Large intestine (tissue), 3 donors: ENCODE results near the gene SKP1. TPM values are rescaled to one million over a fixed set of nuclear protein-coding genes. Genes with fewer than 3 reads are reported as not detected.

Experiments
- DNase-seq, 2 donors: peaks; one replicate each; pipeline versions ENCODE4 v3.0.0 to v3.0.0-alpha.2; 2013
- H3K27ac ChIP-seq: one replicate; pipeline ENCODE4 v1.5.1; 2013; ENCODE audit warnings: low read length
- H3K27me3 ChIP-seq: 2 replicates; pipeline ENCODE4 v1.6.1; 2013; ENCODE audit warnings: low read length; ENCODE audit not compliant: control insufficient read depth, insufficient read depth
- H3K36me3 ChIP-seq: 2 replicates; pipeline ENCODE4 v1.6.1; 2013; ENCODE audit warnings: low read length; ENCODE audit not compliant: control insufficient read depth, insufficient read depth
- H3K4me1 ChIP-seq: one replicate; pipeline ENCODE4 v1.6.1; 2013; ENCODE audit warnings: low read length; ENCODE audit not compliant: control insufficient read depth, insufficient read depth
- H3K4me3 ChIP-seq: one replicate; pipeline ENCODE4 v1.5.1; 2013; ENCODE audit warnings: low read length
- H3K9me3 ChIP-seq: one replicate; pipeline ENCODE4 v1.6.1; 2013; ENCODE audit warnings: mild to moderate bottlenecking, low read depth, low read length, moderate library complexity; ENCODE audit not compliant: control insufficient read depth
- WGBS: methylation state at CpG from one replicate; pipeline ENCODE4 v1.1.5; 2013; ENCODE audit warnings: low lambda C conversion rate; ENCODE audit not compliant: insufficient coverage; 5-methylcytosine and 5-hydroxymethylcytosine counted together
- polyA plus RNA-seq: library from polyadenylated mRNA; unstranded; fragments of 120-200 nt; gene quantifications from one replicate; pipeline ENCODE4 v1.2.1, GENCODE V29; 2013

SKP1 gene
- polyA plus RNA-seq, 1 donor = 490 TPM

DNA sequence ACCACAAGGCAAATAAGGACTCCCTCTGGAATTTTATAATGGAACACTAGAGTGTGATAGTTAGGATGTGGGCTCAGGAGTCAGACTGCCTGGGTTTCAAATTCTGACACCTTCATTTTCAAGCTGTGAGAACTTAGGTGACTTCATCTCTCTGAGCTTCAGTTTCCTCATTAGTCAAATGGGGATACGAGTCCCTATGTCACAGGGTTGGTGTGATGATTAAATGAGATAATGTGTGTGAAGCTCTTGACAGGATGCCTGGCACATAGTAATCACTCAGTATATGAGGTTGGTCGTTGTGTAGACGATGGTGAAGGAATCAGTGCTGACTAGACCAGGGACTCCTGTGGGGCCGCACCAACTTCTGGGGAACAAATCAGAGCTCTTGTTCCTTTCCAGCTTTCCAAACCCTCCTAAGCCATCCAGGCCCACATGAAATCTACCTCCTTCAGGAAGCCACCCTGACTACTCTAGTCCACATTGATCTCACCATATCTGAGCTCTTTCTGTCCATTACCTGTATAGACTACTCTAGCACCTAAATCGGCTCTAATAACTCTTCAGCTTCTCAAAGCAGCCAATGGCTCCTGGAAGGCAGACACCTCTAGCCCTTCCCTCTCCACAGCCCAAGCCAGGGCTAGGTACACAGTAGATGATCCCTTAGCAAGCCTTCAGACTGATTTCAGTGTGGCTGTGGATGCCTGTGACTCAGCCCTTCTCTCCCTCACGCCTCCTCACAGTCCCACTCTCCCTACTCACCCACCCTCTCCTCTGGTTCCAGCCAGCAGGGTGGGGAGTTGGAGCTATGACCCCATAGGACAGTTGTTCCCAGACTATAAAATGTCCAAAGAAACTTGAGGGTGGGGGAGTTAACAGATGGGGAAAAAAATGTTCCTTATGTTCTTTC, 64.8 kb downstream of the SKP1 start:
- Histone ChIP-seq H3K36me3 (no peaks in the 10 kb centered on the region), H3K4me1 (peaks cover 9% of the 10 kb centered on the region), H3K9me3 (no peaks in the 10 kb centered on the region), H3K4me3 (no peak overlapping the region), H3K27ac (no peak overlapping the region), H3K27me3 (peaks cover 36% of the 10 kb centered on the region)
- WGBS = no CpG with 5 or more reads among the region's 6 CpGs
- DNase-seq = no peak

DNA sequence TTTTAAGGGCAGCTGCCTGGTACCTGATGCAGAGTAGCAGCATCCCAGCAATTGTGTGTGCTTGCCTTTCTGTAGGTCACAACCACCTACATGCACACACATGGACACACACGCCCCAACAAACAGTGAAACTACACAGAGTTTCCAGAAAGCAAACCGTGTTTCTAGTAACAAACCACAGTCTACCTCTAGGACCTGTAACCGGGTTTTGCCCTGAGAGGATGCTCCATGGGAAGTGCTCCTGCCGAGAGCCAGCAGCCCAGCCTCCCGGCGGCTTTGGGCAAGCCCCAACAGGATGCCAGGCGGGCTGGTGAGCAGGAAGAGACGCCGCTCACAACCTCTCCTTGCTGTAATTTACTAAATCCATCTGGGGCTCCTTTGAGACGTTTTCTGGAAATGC, 66.4 kb downstream of the SKP1 start:
- H3K36me3 ChIP-seq = no peaks in the 10 kb centered on the region
- no peak overlapping the region for H3K4me3 ChIP-seq
- no peak for DNase-seq
- peaks cover 34% of the 10 kb centered on the region for H3K27me3 ChIP-seq
- WGBS = no CpG with 5 or more reads among the region's 10 CpGs
- H3K9me3 ChIP-seq = no peaks in the 10 kb centered on the region
- no peak overlapping the region for H3K27ac ChIP-seq
- peaks cover 9% of the 10 kb centered on the region for H3K4me1 ChIP-seq

- peaks cover 12% of the 10 kb centered on the region for H3K4me1 ChIP-seq
- no CpG with 5 or more reads among the region's 3 CpGs for WGBS
- no peak overlapping the region for H3K4me3 ChIP-seq
- no peaks in the 10 kb centered on the region for H3K36me3 ChIP-seq
- peaks cover 19% of the 10 kb centered on the region for H3K27me3 ChIP-seq
- no peaks in the 10 kb centered on the region for H3K9me3 ChIP-seq
- no peak for DNase-seq
- no peak overlapping the region for H3K27ac ChIP-seq
These were observed 69.0 kb downstream of the SKP1 start for GRCh38 chr5:134107779-134108178.

DNA sequence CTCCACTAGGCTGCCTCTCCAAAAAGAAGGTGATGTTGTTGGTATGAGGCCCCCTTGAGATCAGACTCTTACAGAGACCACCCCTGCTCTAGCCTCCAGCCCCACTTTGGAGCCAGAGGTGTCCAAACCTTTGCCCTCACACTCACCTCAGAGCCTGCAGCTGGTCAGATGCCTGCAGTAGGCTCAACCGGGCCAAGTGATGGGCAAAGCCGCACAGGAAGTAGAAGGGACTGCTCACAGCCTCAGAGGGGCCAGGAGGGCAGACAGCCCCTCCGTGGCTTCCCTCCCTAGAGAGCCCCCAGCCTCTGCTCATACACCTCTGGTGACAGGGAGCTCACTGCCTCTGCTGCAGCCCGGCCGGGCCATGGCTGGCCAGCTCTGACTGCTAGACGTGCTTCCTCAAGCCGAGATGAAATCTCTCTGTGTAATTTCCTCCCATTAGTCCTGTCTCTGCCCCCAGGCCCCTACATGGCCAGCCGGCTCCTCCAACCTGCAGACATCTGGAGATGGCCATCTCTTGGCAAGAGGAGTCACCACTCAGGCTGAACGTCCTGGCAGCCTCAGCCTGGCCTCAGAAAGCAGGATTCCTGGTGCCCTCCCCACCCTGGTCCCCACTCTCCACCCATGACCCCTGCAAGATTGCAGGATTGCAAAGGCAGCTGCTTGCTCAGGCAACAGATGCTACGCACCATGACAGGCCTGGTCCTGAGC, 69.6 kb downstream of the SKP1 start:
- Histone ChIP-seq H3K27me3 (peaks cover 13% of the 10 kb centered on the region), H3K4me1 (peaks cover 12% of the 10 kb centered on the region), H3K4me3 (no peak overlapping the region), H3K9me3 (no peaks in the 10 kb centered on the region), H3K27ac (no peak overlapping the region), H3K36me3 (no peaks in the 10 kb centered on the region)
- no peak for DNase-seq
- 90% methylated on average over 2 of the region's 10 CpGs for whole genome bisulfite sequencing

- Histone ChIP-seq H3K27me3 (no peaks in the 10 kb centered on the region), H3K36me3 (no peaks in the 10 kb centered on the region), H3K4me3 (no peak overlapping the region), H3K9me3 (no peaks in the 10 kb centered on the region), H3K4me1 (peaks cover 37% of the 10 kb centered on the region), H3K27ac (no peak overlapping the region)
- WGBS = no CpG with 5 or more reads among the region's 11 CpGs
- peak in 1 of 2 donors; percentile 68 for DNase-seq
These were observed 72.6 kb downstream of the SKP1 start for GRCh38 chr5:134103998-134104654.

- Histone ChIP-seq H3K36me3 (no peaks in the 10 kb centered on the region), H3K4me1 (peaks cover 44% of the 10 kb centered on the region), H3K27ac (no peak overlapping the region), H3K9me3 (no peaks in the 10 kb centered on the region), H3K27me3 (no peaks in the 10 kb centered on the region), H3K4me3 (no peak overlapping the region)
- WGBS = no CpG with 5 or more reads among the region's 9 CpGs
- DNase-seq = no peak
These were observed 73.4 kb downstream of the SKP1 start for GRCh38 chr5:134103397-134103796.

DNA sequence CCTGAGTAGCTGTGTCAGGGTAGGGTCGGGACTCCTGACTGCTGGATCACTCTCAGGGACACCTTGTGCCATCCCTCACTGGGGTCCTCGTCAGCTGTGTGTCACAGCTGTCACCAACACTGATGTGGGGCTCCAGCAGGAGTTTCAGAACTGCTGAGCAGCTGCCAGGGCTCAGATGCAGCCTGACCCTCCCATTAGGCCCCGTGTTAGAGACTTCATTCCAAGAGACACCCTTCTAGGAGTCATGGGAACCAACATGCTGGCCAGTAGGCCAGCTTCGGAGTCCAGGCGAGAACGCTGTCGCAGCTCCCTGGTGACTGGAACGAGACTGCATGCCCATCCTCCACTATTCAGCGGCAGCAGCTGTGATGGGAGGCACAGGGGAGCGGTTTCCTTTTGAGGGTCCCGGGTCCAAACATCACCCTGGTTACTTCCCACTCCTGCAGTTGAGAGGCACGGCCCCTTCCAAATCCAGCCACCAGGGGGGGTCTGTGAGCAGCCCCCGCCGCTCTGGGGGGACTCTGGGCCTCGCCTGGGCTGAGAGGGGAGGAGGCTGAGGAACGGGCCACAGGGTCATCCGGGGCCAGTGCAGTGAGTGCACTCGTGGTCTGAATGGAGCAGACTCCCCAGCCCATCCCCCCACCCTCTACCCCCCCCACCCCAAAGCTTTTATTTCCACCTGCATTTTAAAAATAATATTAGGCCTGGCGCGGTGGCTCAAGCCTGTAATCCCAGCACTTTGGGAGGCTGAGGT, 74.9 kb downstream of the SKP1 start:
- Histone ChIP-seq H3K27ac (no peak overlapping the region), H3K4me3 (no peak overlapping the region), H3K9me3 (no peaks in the 10 kb centered on the region), H3K36me3 (no peaks in the 10 kb centered on the region), H3K27me3 (no peaks in the 10 kb centered on the region), H3K4me1 (peaks cover 47% of the 10 kb centered on the region)
- no CpG with 5 or more reads among the region's 20 CpGs for WGBS
- peak in 1 of 2 donors; percentile 36 for DNase-seq

DNA sequence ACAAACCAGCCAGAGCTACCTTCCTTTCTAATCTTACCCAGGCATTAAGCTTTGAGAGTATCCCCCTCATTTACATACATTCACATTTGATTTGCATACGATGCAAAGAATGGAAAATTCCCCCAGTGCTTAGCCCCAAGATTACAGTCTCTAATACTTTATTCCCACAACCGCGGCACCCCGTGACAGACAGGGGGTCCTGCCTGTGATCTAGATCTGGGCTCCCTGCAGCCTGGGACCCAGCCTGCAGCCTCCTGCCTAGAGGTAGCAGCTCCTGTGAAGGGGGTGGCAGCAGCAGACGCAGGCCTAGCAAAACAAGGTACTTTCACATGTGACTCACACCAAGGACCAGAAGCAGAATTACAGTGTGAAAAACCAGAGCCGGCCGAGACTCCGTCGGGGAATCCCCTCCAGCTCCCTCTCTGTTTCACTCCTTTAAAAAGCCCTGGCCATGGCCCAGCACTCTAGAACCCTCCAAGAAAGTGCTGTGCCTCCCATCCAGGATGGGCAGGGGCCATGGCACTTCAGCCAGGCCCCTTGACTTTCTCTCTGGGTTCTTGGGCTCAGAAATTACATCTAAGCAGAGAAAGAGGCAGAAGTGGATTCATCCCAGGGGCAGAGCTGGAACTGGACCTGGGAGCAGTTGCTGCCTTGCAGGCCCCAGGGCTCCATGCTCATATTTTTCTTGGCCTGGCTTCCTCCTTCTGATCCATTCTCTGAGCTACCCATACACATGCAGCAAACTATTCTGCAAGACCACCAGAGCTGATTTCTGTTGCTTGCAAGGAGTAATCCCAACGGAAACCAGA, 76.3 kb downstream of the SKP1 start:
- no peak overlapping the region for H3K27ac ChIP-seq
- H3K4me3 ChIP-seq = no peak overlapping the region
- peaks cover 47% of the 10 kb centered on the region for H3K4me1 ChIP-seq
- no peaks in the 10 kb centered on the region for H3K36me3 ChIP-seq
- no peaks in the 10 kb centered on the region for H3K9me3 ChIP-seq
- no peaks in the 10 kb centered on the region for H3K27me3 ChIP-seq
- WGBS = no CpG with 5 or more reads among the region's 10 CpGs
- DNase-seq = no peak

DNA sequence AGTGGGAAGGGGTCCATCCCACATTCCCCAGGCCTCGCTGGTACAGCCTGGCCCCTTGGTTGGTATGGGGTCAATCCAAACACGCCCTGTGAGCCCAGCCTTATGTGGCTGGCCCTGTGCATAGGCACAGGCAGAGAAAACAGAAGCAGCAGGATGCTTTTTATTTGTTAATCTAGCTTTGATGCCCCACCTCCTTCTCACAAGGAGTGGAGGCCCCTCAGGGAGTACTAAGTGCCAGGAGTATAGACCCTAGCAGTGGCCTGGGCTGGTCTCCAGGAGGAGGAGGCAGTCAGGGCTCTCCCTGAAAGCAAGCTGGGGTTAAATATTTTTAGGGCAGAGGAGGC, 76.8 kb downstream of the SKP1 start:
- Histone ChIP-seq H3K27ac (peak overlapping the region; percentile 72), H3K9me3 (no peaks in the 10 kb centered on the region), H3K27me3 (no peaks in the 10 kb centered on the region), H3K4me3 (no peak overlapping the region), H3K36me3 (no peaks in the 10 kb centered on the region), H3K4me1 (peaks cover 48% of the 10 kb centered on the region)
- no peak for DNase-seq
- WGBS = no CpG with 5 or more reads among the region's 2 CpGs
